GM18502 (cell line): ENCODE measurements around the gene ETFDH.
"Not testable (repeated sequence)": the region's sequence is repeated elsewhere in the genome, so short reads cannot be mapped to it uniquely, and the experiment has no call there.

Experiments
- ATAC-seq: cut with Tn5 transposase; IDR thresholded peaks from one replicate; pipeline ENCODE4 v1.9.1; 2021; ENCODE audit warnings: mild to moderate bottlenecking; ENCODE audit not compliant: unreplicated experiment, poor library complexity

The ETFDH gene

GRCh38 chr4:158746537-158746936 lies 74.4 kb downstream of the ETFDH start:
- ATAC-seq = not testable (repeated sequence)

- no peak for ATAC-seq
These were observed 78.3 kb downstream of the ETFDH start for GRCh38 chr4:158750379-158750778.

GRCh38 chr4:158754385-158755180 lies 82.5 kb downstream of the ETFDH start:
- no peak for ATAC-seq

- not testable (repeated sequence) for ATAC-seq
These were observed 83.7 kb downstream of the ETFDH start for GRCh38 chr4:158755819-158756218.

GRCh38 chr4:158756588-158756987 lies 84.5 kb downstream of the ETFDH start:
- ATAC-seq = no peak

- ATAC-seq = no peak
These were observed 86.0 kb downstream of the ETFDH start for GRCh38 chr4:158758142-158758541.

- no peak for ATAC-seq
These were observed 86.6 kb downstream of the ETFDH start for GRCh38 chr4:158758703-158759102.
